Spleen (tissue), 7 donors: Measurements from ENCODE around the gene KAT14.

Experiments used
- POLR2A ChIP-seq, 3 donors: fragments of 450-650 bp; IDR thresholded peaks; one replicate each; pipeline ENCODE4 v1.5.1; 2017; ENCODE audit warnings: antibody characterized with exemption in 3 of 3, mild to moderate bottlenecking in 1 of 3
- TF ChIP-seq, protein P1 (sequence below), 11 experiments: fragments of 200-600 bp in 7 of 11; fragments of 450-650 bp in 4 of 11; sonication (generic) in 4 of 11; IDR thresholded peaks in 8 of 11; conservative IDR thresholded peaks in 3 of 11; 1 replicate in 7 of 11; 2 replicates in 4 of 11; pipeline versions ENCODE4 v1.4.0 to v1.8.0; 2016 to 2021; ENCODE audit warnings: antibody characterized with exemption in 11 of 11, inconsistent platforms in 4 of 11, mild to moderate bottlenecking in 1 of 11
- donor health status: DM: no; HTN: no; CAD: no; lungs with moderate emphysema.
- donor health status: DM: no; HTN: no; CAD: no.
- donor health status: DM: no; HTN: no; CAD: no.

DNA sequence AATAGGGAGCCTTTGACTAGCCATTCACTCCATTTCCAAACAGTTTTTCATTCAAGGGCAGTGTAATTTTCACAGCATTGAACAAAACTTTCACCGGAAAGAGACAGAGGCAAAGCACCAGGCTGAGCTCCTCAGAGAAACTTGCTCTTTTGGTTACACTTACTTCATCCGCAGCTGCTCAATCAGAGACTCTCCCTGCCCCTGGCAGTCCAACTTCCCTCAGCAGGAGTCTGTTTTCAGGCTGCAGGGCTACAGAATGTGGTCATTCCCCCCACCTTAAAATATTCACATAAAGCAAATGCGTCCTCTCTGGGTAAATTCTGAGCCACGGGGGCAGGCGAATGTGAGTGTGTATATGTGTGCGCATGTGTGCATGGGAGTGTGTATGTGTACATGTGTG, 80.6 kb downstream of the KAT14 start:
- TF ChIP-seq, protein P1, sequence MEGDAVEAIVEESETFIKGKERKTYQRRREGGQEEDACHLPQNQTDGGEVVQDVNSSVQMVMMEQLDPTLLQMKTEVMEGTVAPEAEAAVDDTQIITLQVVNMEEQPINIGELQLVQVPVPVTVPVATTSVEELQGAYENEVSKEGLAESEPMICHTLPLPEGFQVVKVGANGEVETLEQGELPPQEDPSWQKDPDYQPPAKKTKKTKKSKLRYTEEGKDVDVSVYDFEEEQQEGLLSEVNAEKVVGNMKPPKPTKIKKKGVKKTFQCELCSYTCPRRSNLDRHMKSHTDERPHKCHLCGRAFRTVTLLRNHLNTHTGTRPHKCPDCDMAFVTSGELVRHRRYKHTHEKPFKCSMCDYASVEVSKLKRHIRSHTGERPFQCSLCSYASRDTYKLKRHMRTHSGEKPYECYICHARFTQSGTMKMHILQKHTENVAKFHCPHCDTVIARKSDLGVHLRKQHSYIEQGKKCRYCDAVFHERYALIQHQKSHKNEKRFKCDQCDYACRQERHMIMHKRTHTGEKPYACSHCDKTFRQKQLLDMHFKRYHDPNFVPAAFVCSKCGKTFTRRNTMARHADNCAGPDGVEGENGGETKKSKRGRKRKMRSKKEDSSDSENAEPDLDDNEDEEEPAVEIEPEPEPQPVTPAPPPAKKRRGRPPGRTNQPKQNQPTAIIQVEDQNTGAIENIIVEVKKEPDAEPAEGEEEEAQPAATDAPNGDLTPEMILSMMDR (IDR thresholded peaks at IDR 0.05 in 8 of 11, conservative IDR thresholded peaks at IDR 0.05 in 3 of 11) = no peak
- TF ChIP-seq POLR2A (IDR thresholded peaks at IDR 0.05) = no peak
